Endothelial cell of umbilical vein (primary cell): ENCODE data around the gene RALGAPB. TPM values are rescaled to one million over a fixed set of nuclear protein-coding genes. Genes with fewer than 3 reads are reported as not detected.

ENCODE experiments used
- BruUV-seq: library from RNA; stranded (reverse); fragments of 400-500 nt; replicated peaks from 2 replicates; lab custom pipeline; 2021; lab: Mats Ljungman, UMichigan
- CTCF ChIA-PET: fragments of 300-600, 350-600 bp; sonication (Branson Sonifier 250); formaldehyde crosslinking; loops from one replicate; lab custom pipeline; 2021; ENCODE audit warnings: antibody characterized with exemption, inconsistent platforms; lab: Charles Lee
- POLR2A ChIA-PET: fragments of 300-600, 350-600 bp; sonication (Branson Sonifier 250); formaldehyde crosslinking; loops from one replicate; lab custom pipeline; 2021; ENCODE audit warnings: antibody characterized with exemption, inconsistent platforms; lab: Charles Lee
- DNase-seq: peaks from one replicate; pipeline ENCODE4 v3.0.0-alpha.2; 2011; ENCODE audit warnings: low read depth, low spot score
- FAIRE-seq: peaks from 2 replicates; lab custom pipeline; 2011; peaks lifted over from hg19 to GRCh38; lab: Jason Lieb, UNC
- H2AFZ ChIP-seq: 2 replicates; pipeline ENCODE4 v1.6.0; 2012; ENCODE audit warnings: low read depth, low read length, control low read depth, inconsistent platforms
- H3K27ac ChIP-seq: 2 replicates; pipeline ENCODE4 v1.5.1; 2011; ENCODE audit warnings: low read depth, mild to moderate bottlenecking, control low read depth, low read length, moderate library complexity; ENCODE audit not compliant: insufficient read depth
- H3K27me3 ChIP-seq, 2 experiments: 2 replicates each; pipeline versions ENCODE4 v1.6.0 to v1.6.1; 2011; ENCODE audit warnings: low read length in 2 of 2, mixed read lengths in 1 of 2; ENCODE audit not compliant: control insufficient read depth in 2 of 2, insufficient read depth in 2 of 2
- H3K36me3 ChIP-seq, 2 experiments: 2 replicates in 1 of 2; 3 replicates in 1 of 2; pipeline ENCODE4 v1.5.1; 2011; ENCODE audit warnings: low read length in 2 of 2, mild to moderate bottlenecking in 1 of 2, moderate library complexity in 1 of 2; ENCODE audit not compliant: control insufficient read depth in 2 of 2, insufficient read depth in 2 of 2; ENCODE audit errors: extremely low read depth in 1 of 2
- H3K4me1 ChIP-seq: 3 replicates; pipeline ENCODE4 v1.5.1; 2011; ENCODE audit warnings: mild to moderate bottlenecking, low read length; ENCODE audit not compliant: control insufficient read depth, insufficient read depth; ENCODE audit errors: extremely low read depth
- H3K4me2 ChIP-seq: 2 replicates; pipeline ENCODE4 v1.6.1; 2011; ENCODE audit warnings: low read length, control low read depth, mixed read lengths; ENCODE audit not compliant: insufficient read depth
- H3K4me3 ChIP-seq, 3 experiments: fragments of 200-600 bp in 1 of 3; sonication (generic), shearing (Covaris generic) in 1 of 3; replicated peaks in 1 of 3; 2 replicates each; pipeline ENCODE4 v1.5.1; 2011 to 2016; ENCODE audit warnings: control low read depth in 3 of 3, low read length in 3 of 3, mild to moderate bottlenecking in 2 of 3, inconsistent platforms in 1 of 3, low read depth in 1 of 3, moderate library complexity in 1 of 3; ENCODE audit not compliant: insufficient read depth in 1 of 3
- H3K79me2 ChIP-seq: 2 replicates; pipeline ENCODE4 v1.6.0; 2012; ENCODE audit warnings: low read length, inconsistent platforms; ENCODE audit not compliant: control insufficient read depth, insufficient read depth
- H3K9ac ChIP-seq: replicated peaks from 2 replicates; pipeline ENCODE3; 2011; ENCODE audit warnings: low read length, control low read depth; ENCODE audit not compliant: insufficient read depth; ENCODE audit errors: extremely low read depth
- H3K9me1 ChIP-seq: replicated peaks from 3 replicates; pipeline ENCODE4 v1.6.0; 2011; ENCODE audit warnings: mild to moderate bottlenecking, low read length; ENCODE audit not compliant: control insufficient read depth, insufficient read depth; ENCODE audit errors: extremely low read depth
- H3K9me3 ChIP-seq: replicated peaks from 2 replicates; pipeline ENCODE4 v1.5.1; 2012; ENCODE audit warnings: low read length, inconsistent platforms; ENCODE audit not compliant: control insufficient read depth, insufficient read depth
- H4K20me1 ChIP-seq: replicated peaks from 2 replicates; pipeline ENCODE3; 2011; ENCODE audit warnings: mild to moderate bottlenecking, low read length; ENCODE audit not compliant: control insufficient read depth, insufficient read depth; ENCODE audit errors: extremely low read depth
- EZH2 ChIP-seq: IDR thresholded peaks from 2 replicates; pipeline ENCODE4 v1.6.1; 2012; ENCODE audit warnings: borderline replicate concordance, low read depth, mild to moderate bottlenecking, moderate library complexity, low read length, inconsistent platforms; ENCODE audit not compliant: severe bottlenecking
- FOS ChIP-seq: IDR thresholded peaks from 2 replicates; pipeline ENCODE4 v1.6.1; 2011; ENCODE audit warnings: mild to moderate bottlenecking, low read length, moderate library complexity, borderline replicate concordance; ENCODE audit not compliant: insufficient read depth
- GATA2 ChIP-seq: IDR thresholded peaks from 2 replicates; pipeline ENCODE4 v1.7.0; 2011; ENCODE audit warnings: low read depth, mild to moderate bottlenecking, moderate library complexity, mixed read lengths, low read length; ENCODE audit not compliant: insufficient read length, insufficient read depth
- JUN ChIP-seq: IDR thresholded peaks from 2 replicates; pipeline ENCODE4 v1.6.1; 2011; ENCODE audit warnings: borderline replicate concordance, low read depth; ENCODE audit not compliant: insufficient read length, insufficient read depth
- MYC ChIP-seq: IDR thresholded peaks from one replicate; pipeline ENCODE4 v1.6.1; 2011; ENCODE audit warnings: mild to moderate bottlenecking, low read depth, low read length
- POLR2A ChIP-seq: IDR thresholded peaks from 2 replicates; pipeline ENCODE4 v1.6.1; 2012; ENCODE audit warnings: low read depth, mild to moderate bottlenecking, control low read depth, low read length
- POLR2AphosphoS5 ChIP-seq: IDR thresholded peaks from 2 replicates; pipeline ENCODE4 v1.6.1; 2012; ENCODE audit warnings: low read depth, mild to moderate bottlenecking, control low read depth, low read length, moderate library complexity; ENCODE audit not compliant: insufficient read depth
- dilution Hi-C: fragments of 300-500 bp; cut with MboI; formaldehyde crosslinking; loops from one replicate; pipeline ENCODE4 v1.15.0; 2019; ENCODE audit warnings: low sequenced_read_pairs; ENCODE audit not compliant: extremely low pct_ligation_motif_present
- intact Hi-C: fragments of 100-400 bp; cut with micrococcal nuclease; formaldehyde crosslinking; loops from one replicate; pipeline ENCODE4 v1.10.0; 2022
- polyA plus RNA-seq, 4 experiments: library from polyadenylated mRNA; depleted of rRNA in 3 of 4; stranded (reverse) in 3 of 4; unstranded in 1 of 4; fragments of >200 nt; gene quantifications; 2 replicates each; pipeline versions ENCODE4 v1.2.1 to v1.2.3, GENCODE V29; 2011 to 2012; ENCODE audit warnings: missing spikeins in 1 of 4
- total RNA-seq: library from RNA; stranded (reverse); gene quantifications from 2 replicates; pipeline ENCODE4 v1.2.3, GENCODE V29; 2021
- TF ChIP-seq, protein P1 (sequence below), 2 donors: IDR thresholded peaks; 1 replicate in 1 of 2; 2 replicates in 1 of 2; pipeline ENCODE4 v1.5.1; 2011; ENCODE audit warnings: low read length in 2 of 2, mild to moderate bottlenecking in 2 of 2, moderate library complexity in 2 of 2, control low read depth in 1 of 2, inconsistent platforms in 1 of 2, low read depth in 1 of 2; ENCODE audit not compliant: insufficient read depth in 1 of 2; ENCODE audit errors: extremely low read depth in 1 of 2
- TF ChIP-seq, protein P2 (sequence below): IDR thresholded peaks from 2 replicates; pipeline ENCODE4 v1.6.1; 2011; ENCODE audit not compliant: insufficient read depth, insufficient read length

The RALGAPB gene
- total and polyA plus RNA-seq, 2 donors (not counting 3 experiments of a cell fraction or from before 2014, with no cell fraction given) = 12.8 to 38.7 TPM

DNA sequence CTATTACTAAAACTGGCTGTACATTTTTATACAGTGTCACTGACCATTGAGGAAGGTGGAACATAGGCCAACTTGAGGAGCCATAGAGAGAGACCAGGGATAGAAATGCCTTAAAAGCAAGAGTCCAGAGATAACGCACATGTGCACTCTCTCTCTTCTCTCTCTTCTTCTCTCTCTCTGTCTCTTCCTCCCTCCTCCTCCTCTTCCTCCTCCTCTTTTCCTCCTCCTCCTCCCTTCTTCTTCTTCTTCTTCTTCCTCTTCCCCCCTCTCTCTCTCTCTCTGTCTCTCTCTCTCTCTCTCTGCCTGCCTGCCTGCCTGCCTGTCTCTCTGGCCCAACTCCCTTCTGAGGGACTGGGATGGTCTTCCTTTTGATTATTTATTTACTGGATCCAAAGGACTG, 92.0 kb downstream of the RALGAPB start:
- Histone ChIP-seq H3K4me3 (no peak overlapping the region), H3K4me1 (no peaks in the 10 kb centered on the region), H3K27ac (no peak overlapping the region), H4K20me1 (no peaks in the 10 kb centered on the region), H3K9me1 (no peaks in the 10 kb centered on the region), H3K9me3 (no peaks in the 10 kb centered on the region), H3K79me2 (no peaks in the 10 kb centered on the region), H3K27me3 (no peaks in the 10 kb centered on the region), H3K36me3 (peaks cover 3 to 7% of the 10 kb centered on the region in 2 experiments), H2AFZ (no peak overlapping the region), H3K9ac (no peak overlapping the region), H3K4me2 (no peak overlapping the region)
- BruUV-seq = no TSS peak
- intact Hi-C loops = no loop called here
- POLR2A ChIA-PET = no interaction called here
- DNase-seq (no peak), FAIRE-seq (no peak)
- dilution Hi-C loops = no loop called here
- TF ChIP-seq, protein P1, sequence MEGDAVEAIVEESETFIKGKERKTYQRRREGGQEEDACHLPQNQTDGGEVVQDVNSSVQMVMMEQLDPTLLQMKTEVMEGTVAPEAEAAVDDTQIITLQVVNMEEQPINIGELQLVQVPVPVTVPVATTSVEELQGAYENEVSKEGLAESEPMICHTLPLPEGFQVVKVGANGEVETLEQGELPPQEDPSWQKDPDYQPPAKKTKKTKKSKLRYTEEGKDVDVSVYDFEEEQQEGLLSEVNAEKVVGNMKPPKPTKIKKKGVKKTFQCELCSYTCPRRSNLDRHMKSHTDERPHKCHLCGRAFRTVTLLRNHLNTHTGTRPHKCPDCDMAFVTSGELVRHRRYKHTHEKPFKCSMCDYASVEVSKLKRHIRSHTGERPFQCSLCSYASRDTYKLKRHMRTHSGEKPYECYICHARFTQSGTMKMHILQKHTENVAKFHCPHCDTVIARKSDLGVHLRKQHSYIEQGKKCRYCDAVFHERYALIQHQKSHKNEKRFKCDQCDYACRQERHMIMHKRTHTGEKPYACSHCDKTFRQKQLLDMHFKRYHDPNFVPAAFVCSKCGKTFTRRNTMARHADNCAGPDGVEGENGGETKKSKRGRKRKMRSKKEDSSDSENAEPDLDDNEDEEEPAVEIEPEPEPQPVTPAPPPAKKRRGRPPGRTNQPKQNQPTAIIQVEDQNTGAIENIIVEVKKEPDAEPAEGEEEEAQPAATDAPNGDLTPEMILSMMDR (IDR thresholded peaks at IDR 0.05; ENCODE audit: extremely low read depth in 1 of 2, insufficient read depth in 1 of 2, low read depth in 1 of 2, low read length in 2 of 2) = no peak
- TF ChIP-seq POLR2AphosphoS5 = no peak
- no peak for TF ChIP-seq GATA2
- no peak for TF ChIP-seq JUN
- TF ChIP-seq POLR2A = no peak
- no peak for TF ChIP-seq EZH2
- TF ChIP-seq MYC = no peak
- TF ChIP-seq, protein P2, sequence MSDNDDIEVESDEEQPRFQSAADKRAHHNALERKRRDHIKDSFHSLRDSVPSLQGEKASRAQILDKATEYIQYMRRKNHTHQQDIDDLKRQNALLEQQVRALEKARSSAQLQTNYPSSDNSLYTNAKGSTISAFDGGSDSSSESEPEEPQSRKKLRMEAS = no peak
- TF ChIP-seq FOS = no peak
- CTCF ChIA-PET = no interaction called here
